Activated CD8-positive, alpha-beta T cell treated with anti-CD3 and anti-CD28 coated beads for 36 hours (primary cell): Measurements from ENCODE around the gene FRZB. TPM values are rescaled to one million over a fixed set of nuclear protein-coding genes. Genes with fewer than 3 reads are reported as not detected.

ENCODE experiments used
- ATAC-seq: fragments of 200-7000 bp; cut with Tn5 transposase; one replicate; pipeline ENCODE4 v1.10.0; 2021; ENCODE audit warnings: mild to moderate bottlenecking, moderate library complexity
- CTCF ChIA-PET: fragments of 350-600 bp; sonication (Branson Sonifier 250); formaldehyde crosslinking; loops from one replicate; lab custom pipeline; 2021; ENCODE audit warnings: antibody characterized with exemption; lab: Charles Lee
- POLR2A ChIA-PET: fragments of 350-600 bp; sonication (Branson Sonifier 250); formaldehyde crosslinking; loops from one replicate; lab custom pipeline; 2021; ENCODE audit warnings: antibody characterized with exemption; lab: Charles Lee
- DNase-seq: peaks from one replicate; pipeline ENCODE4 v3.0.0-alpha.2; 2020
- H3K27ac Mint-ChIP-seq: one replicate; pipeline ENCODE4 v1.8.0; 2021; ENCODE audit warnings: mild to moderate bottlenecking, mixed read lengths
- H3K27me3 Mint-ChIP-seq: one replicate; pipeline ENCODE4 v1.8.0; 2021; ENCODE audit warnings: mixed read lengths
- H3K36me3 Mint-ChIP-seq: one replicate; pipeline ENCODE4 v1.8.0; 2021; ENCODE audit warnings: low read depth, mixed read lengths
- H3K4me1 Mint-ChIP-seq: one replicate; pipeline ENCODE4 v1.8.0; 2021; ENCODE audit warnings: low read depth, mixed read lengths
- H3K4me3 Mint-ChIP-seq: one replicate; pipeline ENCODE4 v1.8.0; 2021; ENCODE audit warnings: mild to moderate bottlenecking, moderate library complexity, mixed read lengths
- H3K9me3 Mint-ChIP-seq: one replicate; pipeline ENCODE4 v1.8.0; 2021; ENCODE audit warnings: mixed read lengths
- CTCF ChIP-seq: fragments of 200-600 bp; IDR thresholded peaks from one replicate; pipeline ENCODE4 v1.8.0; 2022; ENCODE audit warnings: antibody characterized with exemption, mild to moderate bottlenecking
- intact Hi-C: fragments of 100-400 bp; cut with micrococcal nuclease; formaldehyde crosslinking; loops from one replicate; pipeline ENCODE4 v1.10.0; 2022
- total RNA-seq, 2 experiments: library from RNA; stranded (reverse); gene quantifications; one replicate each; pipeline ENCODE4 v1.2.3, GENCODE V29; 2021

Gene FRZB
- total RNA-seq, 2 experiments from 2014 or later: not detected

GRCh38 chr2:182818925-182819324 lies 47.5 kb downstream of the FRZB start:
- POLR2A ChIA-PET: no interaction called here

DNA sequence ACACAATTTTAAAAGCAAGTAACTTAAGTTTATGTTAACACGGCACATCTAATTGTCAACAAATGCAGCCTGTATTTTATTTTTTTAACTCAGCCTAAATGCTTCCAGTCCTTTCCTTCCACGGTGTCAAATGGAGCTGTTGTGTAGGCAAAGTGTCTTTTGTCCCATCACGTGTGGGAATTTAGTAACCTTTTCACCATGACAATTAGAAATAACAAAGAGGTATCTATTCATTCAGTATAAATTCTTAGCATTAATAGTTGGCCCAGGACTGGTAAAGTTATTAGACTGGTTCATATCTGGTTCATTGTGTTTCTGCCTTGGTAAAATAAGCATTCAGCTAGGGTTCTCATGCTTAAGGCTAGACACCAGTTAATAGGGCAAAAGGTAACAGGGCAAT lies 47.9 kb downstream of the FRZB start:
- peaks cover 6% of the 10 kb centered on the region for H3K27me3 Mint-ChIP-seq
- H3K4me1 Mint-ChIP-seq: no peaks in the 10 kb centered on the region
- no peak overlapping the region for H3K27ac Mint-ChIP-seq
- H3K36me3 Mint-ChIP-seq: no peaks in the 10 kb centered on the region
- H3K4me3 Mint-ChIP-seq: no peak overlapping the region
- intact Hi-C loops: no loop called here
- ATAC-seq (no peak), DNase-seq (no peak)
- no peaks in the 10 kb centered on the region for H3K9me3 Mint-ChIP-seq
- no peak for TF ChIP-seq CTCF
- POLR2A ChIA-PET: no interaction called here
- CTCF ChIA-PET: no interaction called here

More at GRCh38 chr2:182818925-182819324, 47.5 kb downstream of the FRZB start:
- Mint-ChIP-seq H3K27me3 (peaks cover 6% of the 10 kb centered on the region), H3K4me1 (no peaks in the 10 kb centered on the region), H3K27ac (no peak overlapping the region), H3K9me3 (no peaks in the 10 kb centered on the region), H3K36me3 (no peaks in the 10 kb centered on the region), H3K4me3 (no peak overlapping the region)
- intact Hi-C loops: no loop called here
- CTCF ChIA-PET: no interaction called here
- DNase-seq (no peak), ATAC-seq (no peak)
- no peak for TF ChIP-seq CTCF

DNA sequence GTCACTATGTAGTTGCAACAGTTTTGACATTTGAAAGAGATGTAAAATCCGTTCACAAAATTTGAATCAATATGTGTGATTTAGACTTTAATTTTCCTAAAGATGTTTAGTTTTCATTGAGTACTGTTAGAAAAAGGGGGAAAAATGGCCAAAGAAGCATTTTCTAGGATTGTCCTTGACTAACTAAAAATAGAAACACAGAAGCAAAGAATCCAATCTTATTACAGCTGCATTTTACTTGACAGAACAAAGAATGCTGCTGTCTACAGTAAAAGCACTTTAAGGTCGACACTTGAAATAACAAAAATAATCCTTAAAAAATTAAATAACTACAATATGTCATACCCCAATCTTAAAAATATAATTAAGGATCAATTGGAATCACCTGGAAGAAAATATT lies 48.9 kb downstream of the FRZB start:
- H3K27me3 Mint-ChIP-seq: peaks cover 3% of the 10 kb centered on the region
- ATAC-seq (no peak), DNase-seq (no peak)
- intact Hi-C loops: no loop called here
- TF ChIP-seq CTCF: no peak
- H3K9me3 Mint-ChIP-seq: no peaks in the 10 kb centered on the region
- no peaks in the 10 kb centered on the region for H3K4me1 Mint-ChIP-seq
- no peaks in the 10 kb centered on the region for H3K36me3 Mint-ChIP-seq
- no peak overlapping the region for H3K27ac Mint-ChIP-seq
- POLR2A ChIA-PET: no interaction called here
- no peak overlapping the region for H3K4me3 Mint-ChIP-seq
- CTCF ChIA-PET: no interaction called here

DNA sequence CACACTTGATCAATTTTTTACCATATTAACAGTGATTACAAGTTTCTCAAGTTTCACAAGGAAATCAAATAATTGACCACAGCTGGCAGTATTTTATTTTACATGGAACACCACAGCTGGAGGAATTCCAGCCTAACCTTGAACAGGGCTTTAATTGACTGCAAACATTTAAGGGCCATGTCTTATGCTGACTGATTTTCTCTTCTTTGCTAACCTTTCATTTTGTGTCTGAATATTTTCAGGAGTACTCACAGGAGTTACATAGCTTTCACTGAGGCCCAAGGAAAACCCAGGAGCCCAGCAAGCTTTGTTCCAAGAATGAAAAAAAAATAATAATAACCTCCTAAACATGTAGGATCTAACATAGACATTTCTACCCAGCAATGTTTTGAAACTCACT lies 49.6 kb downstream of the FRZB start:
- POLR2A ChIA-PET: no interaction called here
- no peak overlapping the region for H3K27ac Mint-ChIP-seq
- CTCF ChIA-PET: no interaction called here

GRCh38 chr2:182814804-182815203 lies 51.6 kb downstream of the FRZB start:
- ATAC-seq (no peak), DNase-seq (no peak)
- Mint-ChIP-seq H3K4me3 (no peak overlapping the region), H3K27me3 (peaks cover 7% of the 10 kb centered on the region), H3K36me3 (no peaks in the 10 kb centered on the region), H3K4me1 (no peaks in the 10 kb centered on the region), H3K27ac (no peak overlapping the region), H3K9me3 (no peaks in the 10 kb centered on the region)
- POLR2A ChIA-PET: no interaction called here
- intact Hi-C loops: no loop called here
- no peak for TF ChIP-seq CTCF
- CTCF ChIA-PET: no interaction called here

More for the DNA sequence above, 49.6 kb downstream of the FRZB start:
- no peaks in the 10 kb centered on the region for H3K4me1 Mint-ChIP-seq
- ATAC-seq (no peak), DNase-seq (no peak)
- no peak overlapping the region for H3K4me3 Mint-ChIP-seq
- peaks cover 7% of the 10 kb centered on the region for H3K27me3 Mint-ChIP-seq
- TF ChIP-seq CTCF: no peak
- H3K9me3 Mint-ChIP-seq: no peaks in the 10 kb centered on the region
- no peaks in the 10 kb centered on the region for H3K36me3 Mint-ChIP-seq
- intact Hi-C loops: no loop called here
